Smooth muscle cell (in vitro differentiated cells): Measurements from ENCODE around the gene ITGA11. TPM values are rescaled to one million over a fixed set of nuclear protein-coding genes. Genes with fewer than 3 reads are reported as not detected.

Source experiments
- DNase-seq: peaks from one replicate; lab custom pipeline; 2025; ENCODE audit not compliant: unreplicated experiment; lab: John Stamatoyannopoulos, UW
- H2AFZ ChIP-seq: fragments of 200-600 bp; sonication (generic); 2 replicates; pipeline ENCODE4 v1.6.0; 2016; ENCODE audit warnings: antibody characterized with exemption, low read depth, mild to moderate bottlenecking
- H3F3A ChIP-seq: fragments of 200-600 bp; sonication (generic); 2 replicates; pipeline ENCODE4 v1.6.0; 2017; ENCODE audit warnings: antibody characterized with exemption, low read depth
- H3K27ac ChIP-seq: fragments of 200-600 bp; sonication (generic); 2 replicates; pipeline ENCODE4 v1.5.1; 2016; ENCODE audit warnings: low read depth, mild to moderate bottlenecking
- H3K27me3 ChIP-seq: fragments of 200-600 bp; sonication (generic); 2 replicates; pipeline ENCODE4 v1.6.1; 2016; ENCODE audit warnings: low read depth, mild to moderate bottlenecking
- H3K36me3 ChIP-seq: fragments of 200-600 bp; sonication (generic); 2 replicates; pipeline ENCODE4 v1.5.1; 2016; ENCODE audit warnings: low read depth
- H3K4me1 ChIP-seq: fragments of 200-600 bp; sonication (generic); 2 replicates; pipeline ENCODE4 v1.5.1; 2016; ENCODE audit warnings: low read depth
- H3K4me2 ChIP-seq: fragments of 200-600 bp; sonication (generic); 2 replicates; pipeline ENCODE4 v1.6.0; 2016; ENCODE audit warnings: mild to moderate bottlenecking
- H3K4me3 ChIP-seq: fragments of 200-600 bp; sonication (generic); 2 replicates; pipeline ENCODE4 v1.5.1; 2016; ENCODE audit warnings: mild to moderate bottlenecking
- H3K79me2 ChIP-seq: fragments of 200-600 bp; sonication (generic); 2 replicates; pipeline ENCODE4 v1.6.0; 2016; ENCODE audit warnings: low read depth, mild to moderate bottlenecking
- H3K9ac ChIP-seq: fragments of 200-600 bp; sonication (generic); 2 replicates; pipeline ENCODE4 v1.6.0; 2016; ENCODE audit warnings: low read depth
- H3K9me3 ChIP-seq: fragments of 200-600 bp; sonication (generic); replicated peaks from 2 replicates; pipeline ENCODE4 v1.5.1; 2016; ENCODE audit warnings: low read depth
- H4K20me1 ChIP-seq: fragments of 200-600 bp; sonication (generic); 2 replicates; pipeline ENCODE4 v1.6.0; 2016; ENCODE audit warnings: low read depth
- WGBS: methylation state at CpG from one replicate; pipeline ENCODE4 v1.1.7; 2016; ENCODE audit warnings: low lambda C conversion rate; 5-methylcytosine and 5-hydroxymethylcytosine counted together
- polyA plus RNA-seq: library from polyadenylated mRNA; unstranded; fragments of >200 nt; fragmentation: Nextera tagmentation; extraction: Ambion mirVana; gene quantifications from 2 replicates; pipeline ENCODE4 v1.2.1, GENCODE V29; 2016
- total RNA-seq: library from RNA; depleted of rRNA; stranded (reverse); fragments of >200 nt; gene quantifications from 2 replicates; pipeline ENCODE4 v1.2.3, GENCODE V29; 2014
- TF ChIP-seq, protein P1 (sequence below): fragments of 200-600 bp; sonication (generic); IDR thresholded peaks from 2 replicates; pipeline ENCODE4 v1.5.1; 2017; ENCODE audit warnings: borderline replicate concordance, mild to moderate bottlenecking, antibody characterized with exemption; ENCODE audit not compliant: insufficient read depth, poor library complexity, severe bottlenecking

The ITGA11 gene
- total and polyA plus RNA-seq, 2 experiments from 2014 or later: 87.8 to 133 TPM

- Histone ChIP-seq H3K9ac (peak overlapping the region; percentile 92), H3K4me3 (no peak overlapping the region), H3K4me2 (peak overlapping the region; percentile 48)
Measured at GRCh38 chr15:68352401-68353062, 79.4 kb downstream of the ITGA11 start.

GRCh38 chr15:68349151-68349550, 82.8 kb downstream of the ITGA11 start:
- H3K4me2 ChIP-seq: no peak overlapping the region
- 40% methylated on average over 6 of the region's 6 CpGs for WGBS
- H3K36me3 ChIP-seq: no peaks in the 10 kb centered on the region
- peak overlapping the region; percentile 63 for H3K27ac ChIP-seq
- H3K9ac ChIP-seq: no peak overlapping the region
- TF ChIP-seq, protein P1, sequence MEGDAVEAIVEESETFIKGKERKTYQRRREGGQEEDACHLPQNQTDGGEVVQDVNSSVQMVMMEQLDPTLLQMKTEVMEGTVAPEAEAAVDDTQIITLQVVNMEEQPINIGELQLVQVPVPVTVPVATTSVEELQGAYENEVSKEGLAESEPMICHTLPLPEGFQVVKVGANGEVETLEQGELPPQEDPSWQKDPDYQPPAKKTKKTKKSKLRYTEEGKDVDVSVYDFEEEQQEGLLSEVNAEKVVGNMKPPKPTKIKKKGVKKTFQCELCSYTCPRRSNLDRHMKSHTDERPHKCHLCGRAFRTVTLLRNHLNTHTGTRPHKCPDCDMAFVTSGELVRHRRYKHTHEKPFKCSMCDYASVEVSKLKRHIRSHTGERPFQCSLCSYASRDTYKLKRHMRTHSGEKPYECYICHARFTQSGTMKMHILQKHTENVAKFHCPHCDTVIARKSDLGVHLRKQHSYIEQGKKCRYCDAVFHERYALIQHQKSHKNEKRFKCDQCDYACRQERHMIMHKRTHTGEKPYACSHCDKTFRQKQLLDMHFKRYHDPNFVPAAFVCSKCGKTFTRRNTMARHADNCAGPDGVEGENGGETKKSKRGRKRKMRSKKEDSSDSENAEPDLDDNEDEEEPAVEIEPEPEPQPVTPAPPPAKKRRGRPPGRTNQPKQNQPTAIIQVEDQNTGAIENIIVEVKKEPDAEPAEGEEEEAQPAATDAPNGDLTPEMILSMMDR: no peak
- peaks cover 27% of the 10 kb centered on the region for H3F3A ChIP-seq
- H3K4me3 ChIP-seq: no peak overlapping the region
- peaks cover 3% of the 10 kb centered on the region for H3K4me1 ChIP-seq
- no peaks in the 10 kb centered on the region for H3K9me3 ChIP-seq
- no peak for DNase-seq
- H3K27me3 ChIP-seq: no peaks in the 10 kb centered on the region
- no peaks in the 10 kb centered on the region for H4K20me1 ChIP-seq
- no peaks in the 10 kb centered on the region for H3K79me2 ChIP-seq
- no peak overlapping the region for H2AFZ ChIP-seq

More at GRCh38 chr15:68352401-68353062, 79.4 kb downstream of the ITGA11 start:
- WGBS: 23% methylated on average over 10 of the region's 10 CpGs
- Histone ChIP-seq H3K9me3 (peaks cover 6% of the 10 kb centered on the region), H4K20me1 (no peaks in the 10 kb centered on the region), H3K36me3 (peaks cover 8% of the 10 kb centered on the region), H3K27me3 (no peaks in the 10 kb centered on the region), H3K4me1 (peaks cover 3% of the 10 kb centered on the region), H3K27ac (peak overlapping the region; percentile 100), H3F3A (peaks cover 39% of the 10 kb centered on the region), H2AFZ (no peak overlapping the region), H3K79me2 (no peaks in the 10 kb centered on the region)
- DNase-seq: peak; percentile 29
- TF ChIP-seq, protein P1: no peak

DNA sequence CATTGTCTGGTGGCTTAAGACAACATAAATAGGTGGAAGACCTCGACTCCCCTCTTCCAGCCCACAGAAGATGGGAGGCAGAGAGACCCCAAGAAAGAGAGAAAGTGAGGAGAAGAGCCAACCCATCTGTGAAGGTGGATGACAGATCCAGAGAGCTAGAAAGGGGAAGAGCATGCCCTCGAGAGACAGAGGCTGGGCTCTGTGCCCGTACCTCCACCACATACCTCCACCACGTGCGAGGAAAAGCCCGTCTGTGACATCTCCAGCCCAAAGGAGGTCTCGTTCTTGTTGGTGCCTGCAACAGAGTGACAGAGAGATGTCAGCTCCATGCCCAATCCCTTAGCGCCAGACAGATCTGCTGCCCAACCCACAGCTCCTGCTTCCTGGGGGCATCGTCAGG, 83.4 kb downstream of the ITGA11 start:
- Histone ChIP-seq H3K4me2 (no peak overlapping the region), H4K20me1 (no peaks in the 10 kb centered on the region), H3K27ac (peak overlapping the region; percentile 63), H3K79me2 (no peaks in the 10 kb centered on the region), H3K4me3 (no peak overlapping the region), H2AFZ (no peak overlapping the region), H3K27me3 (no peaks in the 10 kb centered on the region), H3K36me3 (no peaks in the 10 kb centered on the region), H3K9me3 (no peaks in the 10 kb centered on the region), H3F3A (peaks cover 21% of the 10 kb centered on the region), H3K9ac (no peak overlapping the region), H3K4me1 (peaks cover 3% of the 10 kb centered on the region)
- TF ChIP-seq, protein P1: no peak
- 90% methylated on average over 9 of the region's 9 CpGs for WGBS
- DNase-seq: no peak

DNA sequence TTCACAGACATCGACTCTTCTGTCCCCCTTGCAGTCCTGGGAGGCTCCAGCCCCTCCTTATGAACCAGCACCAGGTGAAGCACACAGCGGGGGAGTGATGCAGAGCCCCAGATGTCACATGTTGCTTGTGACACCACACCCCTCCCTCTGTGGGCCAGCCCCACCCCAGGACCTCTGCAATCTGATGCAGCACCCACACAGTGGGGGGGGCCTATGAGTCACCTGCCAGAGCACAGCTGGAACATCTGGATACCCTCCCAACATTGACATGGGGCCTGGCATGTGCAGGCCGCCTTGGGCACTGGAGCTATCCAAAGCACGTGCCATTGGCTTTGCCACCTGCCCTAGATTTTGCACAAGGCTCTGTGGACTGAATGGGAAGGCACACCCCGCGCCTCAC, 83.9 kb downstream of the ITGA11 start:
- Histone ChIP-seq H3K4me2 (peak overlapping the region; percentile 15), H3K9ac (peak overlapping the region; percentile 41), H2AFZ (no peak overlapping the region), H3K4me1 (peaks cover 3% of the 10 kb centered on the region), H3F3A (peaks cover 16% of the 10 kb centered on the region), H3K4me3 (no peak overlapping the region), H3K27ac (peak overlapping the region; percentile 78), H3K79me2 (no peaks in the 10 kb centered on the region), H3K27me3 (no peaks in the 10 kb centered on the region), H3K9me3 (no peaks in the 10 kb centered on the region), H3K36me3 (no peaks in the 10 kb centered on the region), H4K20me1 (no peaks in the 10 kb centered on the region)
- DNase-seq: no peak
- TF ChIP-seq, protein P1: no peak
- WGBS: 84% methylated on average over 6 of the region's 6 CpGs
